Measurements from ENCODE around the gene THADA.
"Not testable (repeated sequence)": the region's sequence is repeated elsewhere in the genome, so short reads cannot be mapped to it uniquely, and the experiment has no call there.

THADA gene

DNA sequence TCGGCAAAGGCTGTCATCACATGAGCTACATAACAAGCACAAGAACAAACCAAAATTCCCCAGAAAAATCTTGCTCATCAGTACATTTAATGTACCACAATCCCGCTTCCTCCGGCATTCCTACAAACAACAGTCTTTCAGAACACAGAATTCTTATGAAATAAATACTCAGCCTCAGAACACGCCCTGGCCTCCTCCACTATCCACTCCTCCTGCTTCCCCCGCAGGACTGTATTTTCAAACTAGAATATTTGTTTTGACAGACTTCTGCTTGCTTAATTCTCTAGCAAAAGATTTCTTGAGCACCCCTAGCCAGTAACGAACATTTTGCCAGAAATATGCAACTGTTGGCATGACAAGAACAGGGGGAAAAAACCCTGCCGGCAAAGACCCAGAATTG lies 131.2 kb downstream of the THADA start:
- no peak for DNase-seq

- no peak for DNase-seq
Observed at GRCh38 chr2:43462866-43463641, 132.8 kb downstream of the THADA start.

- DNase-seq = peak in 1 of 5 experiments; percentile 41
Observed at GRCh38 chr2:43461453-43462073, 134.3 kb downstream of the THADA start.

DNA sequence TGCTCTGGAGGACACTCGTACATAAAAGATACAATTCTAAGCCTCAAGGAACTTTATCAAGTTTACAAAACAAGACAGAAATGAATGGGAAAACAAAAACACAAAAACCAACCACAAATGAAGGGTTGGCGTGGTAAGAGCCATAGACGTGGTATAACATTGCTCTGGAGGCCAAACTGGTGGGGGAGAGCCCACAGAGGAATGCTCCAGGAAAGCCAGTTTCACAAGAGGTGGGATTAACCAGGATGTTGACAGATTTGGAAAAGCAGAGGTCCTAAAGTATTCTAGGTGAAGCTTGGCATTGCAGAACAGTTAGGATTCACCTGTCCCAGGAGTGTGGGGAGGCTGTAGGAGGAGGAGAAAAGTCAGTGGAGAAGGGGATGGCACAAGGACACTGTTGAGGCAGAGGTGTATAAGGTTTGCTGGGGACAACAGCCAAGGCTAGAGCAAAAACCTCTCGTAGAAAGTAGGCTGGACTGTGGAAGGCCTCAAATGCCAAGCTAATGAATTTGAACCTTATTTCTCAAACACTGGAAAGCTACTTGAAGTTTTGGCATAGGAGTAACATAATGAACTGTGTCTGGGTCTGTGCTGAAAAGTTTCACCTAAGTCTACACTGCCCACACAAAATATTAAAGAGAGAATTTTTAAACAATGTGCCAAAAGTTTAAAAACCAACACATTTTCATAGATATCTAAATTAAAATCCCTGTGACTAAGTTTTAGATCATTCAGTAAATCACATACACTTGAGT lies 135.1 kb downstream of the THADA start:
- no peak for DNase-seq

DNA sequence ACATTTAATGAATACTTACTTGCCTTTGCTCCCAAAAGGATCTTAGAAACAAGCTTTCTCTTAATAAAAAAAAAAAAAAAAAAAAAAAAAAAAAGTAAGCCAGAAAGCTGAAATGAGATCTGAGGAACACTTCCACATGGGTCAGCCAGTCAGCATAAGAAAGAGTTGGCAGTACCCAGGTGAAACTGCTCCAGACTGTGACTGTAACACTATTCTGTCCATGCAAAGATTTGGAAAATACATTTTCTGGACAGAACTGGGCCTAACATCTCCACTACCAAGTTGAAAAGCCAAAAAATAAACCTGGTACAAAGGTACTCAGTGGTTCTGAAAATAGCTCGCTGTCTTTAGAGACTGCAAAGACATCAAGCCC lies 135.7 kb downstream of the THADA start:
- no peak for DNase-seq

GRCh38 chr2:43459446-43460173 lies 136.2 kb downstream of the THADA start:
- DNase-seq = no peak

DNA sequence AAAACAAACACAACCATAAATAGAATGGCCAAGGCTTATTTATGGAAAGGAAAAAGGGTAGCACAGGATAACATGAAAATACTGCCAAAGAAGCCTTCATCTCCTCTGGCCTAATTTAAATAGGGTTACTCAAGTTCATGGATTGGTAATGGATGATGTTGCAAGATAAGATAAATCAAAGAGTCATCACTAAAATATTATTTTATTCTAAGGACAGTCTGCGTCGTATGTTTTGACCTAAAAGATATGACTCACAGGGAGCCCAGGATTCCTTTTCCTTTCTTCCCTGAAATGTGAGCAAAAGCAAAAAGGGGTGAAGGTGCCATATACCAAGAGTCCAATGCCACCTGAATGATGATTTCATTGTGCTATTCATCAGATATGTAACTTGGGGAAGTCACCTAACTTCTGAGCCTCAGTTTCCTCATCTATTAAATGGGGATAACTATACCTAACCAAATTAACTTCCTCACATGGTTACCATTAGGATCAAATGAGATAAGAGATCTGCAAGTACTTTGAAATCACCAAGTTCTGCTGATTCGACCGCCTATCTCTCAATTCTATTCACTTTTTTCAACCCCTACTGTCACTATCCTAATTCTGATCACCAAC lies 137.7 kb downstream of the THADA start:
- DNase-seq = no peak

- no peak for DNase-seq
Observed at GRCh38 chr2:43455731-43456642, 139.9 kb downstream of the THADA start.

DNA sequence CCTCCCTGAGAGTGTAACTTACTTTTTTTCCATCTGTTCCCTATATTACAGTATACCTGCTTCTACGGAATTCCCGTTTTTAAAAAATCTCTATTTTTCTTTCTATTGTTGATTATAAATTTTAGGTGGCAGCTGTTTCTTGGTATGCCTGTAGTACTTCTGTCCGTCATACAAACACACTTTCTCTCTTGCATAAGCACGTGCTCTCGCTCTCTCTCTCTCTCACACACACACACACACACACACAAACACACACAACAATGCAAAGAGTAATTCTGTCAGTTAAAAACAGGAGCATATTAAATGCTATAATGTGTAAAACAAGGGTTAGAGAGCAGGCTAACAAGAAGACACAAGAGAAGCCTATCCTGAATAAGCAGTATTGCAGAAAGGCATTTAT lies 140.5 kb downstream of the THADA start:
- no peak for DNase-seq

GRCh38 chr2:43454791-43455190 lies 141.0 kb downstream of the THADA start:
- DNase-seq = no peak

DNA sequence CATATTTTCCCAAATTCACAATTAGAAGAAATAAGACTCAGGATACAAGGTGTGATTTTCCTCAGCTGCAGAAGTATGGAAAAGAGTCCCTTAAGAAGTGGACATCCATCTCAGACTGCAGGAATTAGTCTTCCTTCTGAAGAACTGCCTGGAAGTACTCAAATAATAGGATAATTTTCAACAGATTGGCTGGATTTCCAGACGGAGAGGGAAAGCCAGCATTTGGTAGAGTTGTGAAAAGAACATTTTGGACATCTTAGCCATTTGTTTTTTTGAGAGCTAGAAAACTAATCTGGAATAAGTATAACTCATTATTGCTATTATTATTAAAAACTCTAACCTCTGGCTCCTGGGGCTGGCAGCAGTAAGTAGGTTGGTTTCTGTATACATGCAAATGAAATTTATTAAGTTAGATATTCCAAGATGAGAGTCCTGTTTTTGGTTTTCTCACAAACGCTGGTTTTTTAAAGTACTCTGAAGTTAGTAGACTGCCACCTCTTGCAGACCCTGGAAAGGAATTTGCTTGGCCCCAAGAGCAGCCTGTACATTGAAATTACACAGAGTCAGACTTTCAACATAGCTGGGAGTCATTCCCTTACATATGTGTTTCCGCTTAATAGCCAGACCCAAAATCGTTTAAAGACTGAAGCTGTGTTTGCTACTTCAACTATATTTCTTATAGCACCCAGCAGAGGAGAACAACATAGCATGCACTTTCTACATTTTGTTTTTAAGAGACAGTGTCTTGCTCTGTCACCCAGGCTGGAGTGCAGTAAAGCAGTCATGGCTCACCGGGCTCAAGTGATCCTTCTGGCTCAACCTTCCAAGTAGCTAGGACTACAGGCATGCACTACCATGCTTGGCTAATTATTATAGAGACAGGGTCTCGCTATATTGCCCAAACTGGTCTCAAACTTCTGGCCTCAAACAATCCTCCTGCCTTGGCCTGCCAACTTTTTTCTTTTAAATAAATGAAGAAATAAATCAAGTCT lies 142.4 kb downstream of the THADA start:
- no peak for DNase-seq

DNA sequence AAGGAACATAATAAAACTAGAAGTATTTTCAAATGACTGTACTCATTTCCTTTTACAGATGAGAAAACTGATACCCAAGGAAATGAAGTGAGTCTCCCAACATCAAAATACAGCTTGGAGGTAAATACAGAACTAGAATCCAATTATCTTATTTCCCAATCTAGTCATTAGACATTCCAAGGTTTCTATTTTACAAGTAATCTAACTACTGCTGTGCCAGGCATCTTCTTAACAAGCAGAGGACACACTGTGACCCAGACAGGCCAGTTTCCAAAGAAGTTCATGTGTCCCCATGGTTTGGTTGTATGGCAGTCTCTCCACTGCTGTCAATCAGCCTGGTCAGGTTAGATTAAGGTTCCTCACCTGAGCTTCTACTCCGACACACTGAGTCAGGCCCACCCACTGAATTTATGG lies 143.5 kb downstream of the THADA start:
- DNase-seq = peak in 1 of 5 experiments; percentile 24

DNA sequence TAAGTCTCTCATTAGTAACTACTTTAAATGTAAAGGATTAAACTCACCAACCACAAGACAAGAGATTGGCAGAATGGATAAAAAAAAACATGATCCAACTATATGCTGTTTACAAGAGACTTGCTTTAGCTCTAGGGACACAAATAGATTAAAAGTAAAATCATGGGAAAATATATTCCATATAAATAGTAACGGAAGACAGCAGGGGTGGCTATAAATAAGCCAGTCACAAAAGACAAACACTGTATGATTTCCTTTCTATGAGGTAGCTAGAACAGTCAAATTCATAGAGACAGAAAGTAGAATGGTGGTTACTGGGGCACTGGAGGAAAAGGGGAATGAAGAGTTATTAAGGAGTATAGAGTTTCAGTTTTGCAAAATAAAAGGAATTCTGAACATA lies 145.2 kb downstream of the THADA start:
- no peak for DNase-seq

DNA sequence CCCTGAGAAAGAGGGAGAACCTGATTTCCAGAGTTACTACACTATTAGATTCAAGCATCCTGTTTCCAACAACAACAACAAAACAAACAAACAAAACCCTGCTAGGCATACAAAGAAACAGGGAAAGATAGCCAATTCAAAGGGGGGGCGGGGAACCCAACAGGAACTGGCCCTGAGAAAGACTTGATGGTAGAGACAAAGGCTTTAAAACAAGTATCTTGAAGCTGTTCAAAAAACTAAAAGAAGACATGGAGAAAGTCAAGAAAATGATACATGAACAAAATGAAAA lies 147.1 kb downstream of the THADA start:
- no peak for DNase-seq

DNA sequence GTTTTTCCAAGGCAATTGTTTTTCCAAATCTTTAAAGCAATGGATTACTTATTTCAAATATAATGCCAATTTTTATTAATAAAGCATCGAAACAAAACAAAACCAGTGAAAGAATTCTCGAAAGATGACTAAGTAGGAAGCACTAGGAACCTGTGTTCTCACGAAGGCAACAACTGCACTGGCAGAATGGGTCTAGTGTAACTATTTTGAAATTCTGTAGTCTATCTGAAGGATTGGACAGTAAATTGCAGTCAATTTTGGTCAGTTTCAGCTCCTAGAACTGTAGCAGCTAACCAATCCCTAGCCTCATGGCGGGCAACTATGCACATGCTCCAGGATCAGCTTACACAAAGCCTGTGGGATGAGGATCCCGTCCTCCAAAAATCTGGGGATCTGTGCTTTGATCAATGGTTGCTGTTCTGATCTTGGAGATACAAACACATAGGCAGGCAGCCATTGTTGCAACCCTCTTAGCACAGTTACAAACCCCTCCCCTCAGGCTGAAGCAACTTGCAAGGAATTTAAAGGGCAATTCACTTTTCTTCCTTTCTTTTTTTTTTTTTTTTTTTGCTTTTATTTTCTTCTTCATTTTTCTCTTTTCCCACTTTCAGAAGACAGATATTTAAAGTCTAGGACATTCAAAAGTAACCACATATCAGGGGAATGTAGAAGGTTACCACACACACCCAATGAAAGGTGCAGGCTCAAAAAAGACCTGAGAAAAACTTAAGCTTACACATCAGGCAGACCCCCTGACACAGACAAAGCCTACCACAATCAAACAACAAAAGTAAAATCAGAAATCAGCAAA lies 147.6 kb downstream of the THADA start:
- no peak for DNase-seq

DNA sequence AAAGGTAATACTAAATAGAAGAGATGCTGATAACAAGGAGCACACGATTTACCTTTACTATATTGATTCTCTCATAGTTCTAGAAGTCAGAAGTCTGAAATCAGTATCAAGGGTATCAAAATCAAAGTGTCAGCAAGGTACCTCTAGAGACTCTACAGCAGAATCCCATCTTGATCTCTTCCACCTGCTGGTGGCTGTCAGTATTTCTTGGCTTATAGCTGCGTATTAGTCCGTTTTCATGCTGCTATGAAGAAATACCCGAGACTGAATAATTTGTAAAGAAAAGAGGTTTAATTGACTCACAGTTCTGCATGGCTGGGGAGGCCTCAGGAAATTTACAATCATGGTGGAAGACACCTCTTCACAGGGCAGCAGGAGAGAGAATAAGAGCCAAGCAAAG lies 149.1 kb downstream of the THADA start:
- DNase-seq = not testable (repeated sequence)

- DNase-seq = no peak
Observed at GRCh38 chr2:43445781-43446180, 150.1 kb downstream of the THADA start.

DNA sequence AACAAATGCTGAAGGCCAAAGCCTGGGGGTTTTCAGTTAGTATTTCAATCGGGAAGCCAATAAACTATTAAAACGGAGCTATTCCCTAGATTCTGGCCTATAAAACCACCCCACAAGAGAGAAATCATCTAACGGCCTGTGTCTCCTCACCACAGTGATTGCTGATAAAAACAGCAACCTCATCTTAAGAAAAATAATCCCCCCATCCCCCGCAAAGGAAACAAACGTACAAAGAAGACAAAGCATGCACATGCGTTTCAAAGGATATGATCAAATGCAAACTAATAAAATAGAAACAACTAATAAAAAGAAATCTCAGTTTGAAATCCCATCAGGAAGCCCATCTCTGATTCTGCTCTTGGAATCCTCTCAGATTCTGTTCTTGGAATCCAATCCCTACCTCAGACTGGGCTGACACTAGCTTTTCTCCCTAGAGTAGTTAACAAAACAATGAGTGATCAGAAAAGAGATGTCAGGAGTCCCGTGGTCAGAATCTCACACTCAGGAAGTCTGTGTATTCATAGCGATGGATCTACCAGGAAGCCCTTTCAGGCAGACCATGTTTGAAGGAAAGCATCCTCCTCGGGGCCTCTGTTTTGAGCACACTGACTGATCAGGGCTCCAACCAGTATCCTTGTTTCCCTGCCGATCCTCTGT lies 150.7 kb downstream of the THADA start:
- no peak for DNase-seq

- DNase-seq = no peak
Observed at GRCh38 chr2:43443282-43443681, 152.6 kb downstream of the THADA start.

All from T-helper 2 cell (primary cell).